NT2/D1 (cell line): ENCODE results near the gene ETDC.

Experiments used
- YY1 ChIP-seq: IDR thresholded peaks from 2 replicates; pipeline ENCODE4 v1.6.1; 2011; ENCODE audit not compliant: insufficient read length, insufficient read depth
- ZNF274 ChIP-seq: IDR thresholded peaks from 2 replicates; pipeline ENCODE4 v1.6.1; 2011; ENCODE audit warnings: mild to moderate bottlenecking, low read depth, low read length

DNA sequence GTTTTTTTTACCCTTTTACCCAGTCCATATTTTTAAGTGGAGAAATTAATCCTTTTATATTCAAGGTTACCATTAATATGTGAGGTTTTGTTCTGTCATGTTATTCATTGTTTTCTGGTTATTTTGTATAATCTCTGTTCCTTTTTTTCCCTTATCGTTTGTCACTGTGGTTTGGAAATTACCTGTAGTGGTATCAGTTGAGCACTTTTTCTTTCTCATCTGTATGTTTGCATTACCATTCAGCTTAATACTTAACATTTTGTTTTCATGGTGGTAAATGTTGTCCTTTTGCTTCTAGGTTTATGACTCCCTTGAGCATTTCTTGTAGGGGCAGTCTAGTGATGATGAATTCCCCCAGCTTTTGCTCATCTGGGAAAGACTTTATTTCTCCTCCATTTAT is 6.6 kb downstream of the ETDC start:
- TF ChIP-seq ZNF274 (no peak), YY1 (no peak)
